Measurements from ENCODE around the gene NGDN.

- no peak for TF ChIP-seq CTCF (IDR thresholded peaks at IDR 0.05)
- TF ChIP-seq POLR2A (IDR thresholded peaks at IDR 0.05) = no peak
These were observed 32.1 kb upstream of the NGDN start for GRCh38 chr14:23437133-23438100.

All from lower leg skin (tissue), 3 donors.